Neural cell (in vitro differentiated cells): ENCODE data around the gene RHBDF2. TPM values are rescaled to one million over a fixed set of nuclear protein-coding genes. Genes with fewer than 3 reads are reported as not detected.

Source experiments
- H2AFZ ChIP-seq: fragments of 200-600, 300-800 bp; sonication (generic), shearing (Covaris generic); 2 replicates; pipeline ENCODE4 v1.6.0; 2014; ENCODE audit warnings: low read depth, mild to moderate bottlenecking, antibody characterized with exemption, low read length, moderate library complexity
- H3F3A ChIP-seq: fragments of 200-600 bp; shearing (Covaris generic); 2 replicates; pipeline ENCODE4 v1.6.1; 2016; ENCODE audit warnings: mild to moderate bottlenecking, moderate library complexity, mixed read lengths, antibody characterized with exemption, low read length; ENCODE audit not compliant: insufficient read depth, poor library complexity, severe bottlenecking
- H3K27ac ChIP-seq: fragments of 200-600, 300-800 bp; sonication (generic), shearing (Covaris generic); 2 replicates; pipeline ENCODE4 v1.5.1; 2014; ENCODE audit warnings: mild to moderate bottlenecking, low read length, moderate library complexity
- H3K27me3 ChIP-seq: fragments of 300-800, 200-600 bp; sonication (generic), shearing (Covaris generic); 2 replicates; pipeline ENCODE4 v1.6.0; 2014; ENCODE audit warnings: mild to moderate bottlenecking, low read depth, low read length, moderate library complexity; ENCODE audit not compliant: insufficient read depth
- H3K36me3 ChIP-seq: fragments of 300-800, 200-600 bp; sonication (generic), shearing (Covaris generic); 2 replicates; pipeline ENCODE4 v1.5.1; 2014; ENCODE audit warnings: mild to moderate bottlenecking, antibody characterized with exemption, low read length, moderate library complexity; ENCODE audit not compliant: insufficient read depth
- H3K4me2 ChIP-seq: fragments of 300-800, 200-600 bp; sonication (generic), shearing (Covaris generic); 2 replicates; pipeline ENCODE4 v1.6.0; 2014; ENCODE audit warnings: mild to moderate bottlenecking, low read length
- H3K4me3 ChIP-seq: fragments of 300-800, 200-600 bp; sonication (generic), shearing (Covaris generic); 2 replicates; pipeline ENCODE4 v1.5.1; 2014; ENCODE audit warnings: mild to moderate bottlenecking, low read length, moderate library complexity
- H3K79me2 ChIP-seq: fragments of 200-600 bp; shearing (Covaris generic); replicated peaks from 2 replicates; pipeline ENCODE4 v1.6.0; 2014; ENCODE audit warnings: mild to moderate bottlenecking, low read length, moderate library complexity; ENCODE audit not compliant: insufficient read depth
- H3K9ac ChIP-seq: fragments of 300-800, 200-600 bp; sonication (generic), shearing (Covaris generic); 2 replicates; pipeline ENCODE4 v1.6.1; 2016; ENCODE audit warnings: mild to moderate bottlenecking, low read length, mixed read lengths
- H3K9me2 ChIP-seq: fragments of 200-600 bp; shearing (Covaris generic); 2 replicates; pipeline ENCODE4 v1.6.1; 2016; ENCODE audit warnings: mild to moderate bottlenecking, low read length, mixed read lengths; ENCODE audit not compliant: insufficient read depth
- H3K9me3 ChIP-seq: fragments of 200-600, 300-800 bp; sonication (generic), shearing (Covaris generic); 2 replicates; pipeline ENCODE4 v1.6.1; 2016; ENCODE audit warnings: mild to moderate bottlenecking, mixed run types, low read length, moderate library complexity, mixed read lengths
- H4K20me1 ChIP-seq: fragments of 200-600 bp; shearing (Covaris generic); 2 replicates; pipeline ENCODE4 v1.6.1; 2016; ENCODE audit warnings: mild to moderate bottlenecking, mixed run types; ENCODE audit not compliant: insufficient read depth
- EP300 ChIP-seq: fragments of 450-650 bp; conservative IDR thresholded peaks from 2 replicates; pipeline ENCODE4 v1.6.1; 2014; ENCODE audit warnings: antibody characterized with exemption, mild to moderate bottlenecking, moderate library complexity; ENCODE audit not compliant: poor library complexity, severe bottlenecking
- EZH2 ChIP-seq: fragments of 200-600, 300-800 bp; shearing (Covaris generic), sonication (generic); IDR thresholded peaks from 2 replicates; pipeline ENCODE4 v1.6.1; 2014; ENCODE audit warnings: antibody characterized with exemption, low read length, borderline replicate concordance, mild to moderate bottlenecking; ENCODE audit not compliant: insufficient read depth, poor library complexity, severe bottlenecking
- MXI1 ChIP-seq: fragments of 450-650 bp; conservative IDR thresholded peaks from 2 replicates; pipeline ENCODE4 v1.6.1; 2014; ENCODE audit warnings: antibody characterized with exemption, mild to moderate bottlenecking; ENCODE audit not compliant: poor library complexity, severe bottlenecking
- POLR2AphosphoS5 ChIP-seq: IDR thresholded peaks from 2 replicates; pipeline ENCODE4 v1.6.1; 2012
- RAD21 ChIP-seq: fragments of 450-650 bp; conservative IDR thresholded peaks from 2 replicates; pipeline ENCODE4 v1.6.1; 2014; ENCODE audit warnings: antibody characterized with exemption, mild to moderate bottlenecking, moderate library complexity
- SMC3 ChIP-seq: fragments of 450-650 bp; conservative IDR thresholded peaks from 2 replicates; pipeline ENCODE4 v1.6.1; 2014; ENCODE audit warnings: antibody characterized with exemption, mild to moderate bottlenecking, moderate library complexity; ENCODE audit not compliant: poor library complexity
- TAF1 ChIP-seq: IDR thresholded peaks from 2 replicates; pipeline ENCODE4 v1.6.1; 2012; ENCODE audit warnings: low read depth
- polyA plus RNA-seq: library from polyadenylated mRNA; depleted of rRNA; stranded (reverse); fragments of >200 nt; gene quantifications from 2 replicates; pipeline ENCODE4 v1.2.3, GENCODE V29; 2014
- TF ChIP-seq, protein P1 (sequence below): fragments of 450-650 bp; IDR thresholded peaks from 2 replicates; pipeline ENCODE4 v1.5.1; 2014; ENCODE audit warnings: antibody characterized with exemption, mild to moderate bottlenecking, moderate library complexity; ENCODE audit not compliant: poor library complexity, severe bottlenecking
- TF ChIP-seq, protein P2 (sequence below): IDR thresholded peaks from 2 replicates; pipeline ENCODE4 v1.6.1; 2012; ENCODE audit warnings: borderline replicate concordance

The RHBDF2 gene
- polyA plus RNA-seq, 1 donor from 2014 or later: not detected

DNA sequence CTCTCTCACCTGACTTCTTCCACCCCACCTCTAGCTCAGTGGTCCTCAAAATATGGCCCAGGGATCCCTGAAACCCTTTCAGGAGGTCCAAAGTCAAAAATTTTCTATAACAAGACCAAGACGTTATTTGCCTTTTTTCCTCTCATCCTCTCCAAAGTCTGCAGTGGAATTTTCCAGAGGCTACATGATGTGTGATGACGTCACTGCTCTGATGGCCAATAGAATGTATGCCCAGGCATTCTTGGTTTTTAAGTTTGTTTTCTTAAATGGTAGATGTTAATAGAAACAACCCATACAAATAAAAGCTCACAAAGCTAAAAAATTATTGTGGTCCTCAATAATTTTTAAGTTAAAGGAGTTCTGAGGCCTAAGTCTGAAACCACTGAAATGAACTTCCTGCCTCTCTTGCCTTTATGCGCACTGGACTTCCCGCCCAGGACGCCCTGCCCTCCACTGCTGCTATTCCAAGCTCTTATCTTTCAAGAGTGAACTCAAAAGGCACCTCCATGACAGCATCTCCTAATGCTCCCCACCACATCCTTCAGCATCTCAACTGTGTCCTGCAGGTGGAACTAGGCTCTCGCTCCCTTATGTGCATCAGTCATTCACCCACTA, 61.8 kb downstream of the RHBDF2 start:
- Histone ChIP-seq H3K79me2 (peaks cover 73% of the 10 kb centered on the region), H4K20me1 (no peaks in the 10 kb centered on the region), H3K4me2 (no peak overlapping the region), H3K9me2 (no peaks in the 10 kb centered on the region), H3K9me3 (no peaks in the 10 kb centered on the region), H2AFZ (no peak overlapping the region), H3K9ac (no peak overlapping the region), H3K4me3 (no peak overlapping the region), H3K27me3 (no peaks in the 10 kb centered on the region), H3F3A (no peaks in the 10 kb centered on the region), H3K36me3 (no peaks in the 10 kb centered on the region), H3K27ac (no peak overlapping the region)
- no peak for TF ChIP-seq SMC3
- TF ChIP-seq EP300: no peak
- TF ChIP-seq, protein P1, sequence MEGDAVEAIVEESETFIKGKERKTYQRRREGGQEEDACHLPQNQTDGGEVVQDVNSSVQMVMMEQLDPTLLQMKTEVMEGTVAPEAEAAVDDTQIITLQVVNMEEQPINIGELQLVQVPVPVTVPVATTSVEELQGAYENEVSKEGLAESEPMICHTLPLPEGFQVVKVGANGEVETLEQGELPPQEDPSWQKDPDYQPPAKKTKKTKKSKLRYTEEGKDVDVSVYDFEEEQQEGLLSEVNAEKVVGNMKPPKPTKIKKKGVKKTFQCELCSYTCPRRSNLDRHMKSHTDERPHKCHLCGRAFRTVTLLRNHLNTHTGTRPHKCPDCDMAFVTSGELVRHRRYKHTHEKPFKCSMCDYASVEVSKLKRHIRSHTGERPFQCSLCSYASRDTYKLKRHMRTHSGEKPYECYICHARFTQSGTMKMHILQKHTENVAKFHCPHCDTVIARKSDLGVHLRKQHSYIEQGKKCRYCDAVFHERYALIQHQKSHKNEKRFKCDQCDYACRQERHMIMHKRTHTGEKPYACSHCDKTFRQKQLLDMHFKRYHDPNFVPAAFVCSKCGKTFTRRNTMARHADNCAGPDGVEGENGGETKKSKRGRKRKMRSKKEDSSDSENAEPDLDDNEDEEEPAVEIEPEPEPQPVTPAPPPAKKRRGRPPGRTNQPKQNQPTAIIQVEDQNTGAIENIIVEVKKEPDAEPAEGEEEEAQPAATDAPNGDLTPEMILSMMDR: no peak

DNA sequence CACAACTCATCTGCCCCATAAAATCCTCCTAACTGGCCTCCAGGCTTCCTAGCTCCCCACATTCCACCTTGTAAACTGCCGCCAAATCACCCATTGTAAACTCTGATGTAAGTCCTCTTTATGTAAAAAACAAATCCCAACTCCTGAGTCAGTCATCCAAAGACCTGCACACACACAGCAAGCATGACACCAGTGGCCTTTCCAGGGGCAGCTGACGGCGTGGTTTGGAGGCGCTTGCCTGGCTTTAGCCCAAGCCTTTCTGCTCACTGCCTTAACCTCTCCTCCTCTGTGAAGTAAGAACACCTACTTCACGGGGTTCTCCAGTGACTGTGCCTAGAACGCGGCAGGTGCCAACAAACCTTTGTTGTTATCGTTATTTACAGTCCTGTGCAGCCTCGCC, 62.3 kb downstream of the RHBDF2 start:
- TF ChIP-seq POLR2AphosphoS5 (no peak), EZH2 (no peak), SMC3 (no peak), RAD21 (no peak), EP300 (no peak), MXI1 (no peak), TAF1 (no peak)
- TF ChIP-seq, protein P2, sequence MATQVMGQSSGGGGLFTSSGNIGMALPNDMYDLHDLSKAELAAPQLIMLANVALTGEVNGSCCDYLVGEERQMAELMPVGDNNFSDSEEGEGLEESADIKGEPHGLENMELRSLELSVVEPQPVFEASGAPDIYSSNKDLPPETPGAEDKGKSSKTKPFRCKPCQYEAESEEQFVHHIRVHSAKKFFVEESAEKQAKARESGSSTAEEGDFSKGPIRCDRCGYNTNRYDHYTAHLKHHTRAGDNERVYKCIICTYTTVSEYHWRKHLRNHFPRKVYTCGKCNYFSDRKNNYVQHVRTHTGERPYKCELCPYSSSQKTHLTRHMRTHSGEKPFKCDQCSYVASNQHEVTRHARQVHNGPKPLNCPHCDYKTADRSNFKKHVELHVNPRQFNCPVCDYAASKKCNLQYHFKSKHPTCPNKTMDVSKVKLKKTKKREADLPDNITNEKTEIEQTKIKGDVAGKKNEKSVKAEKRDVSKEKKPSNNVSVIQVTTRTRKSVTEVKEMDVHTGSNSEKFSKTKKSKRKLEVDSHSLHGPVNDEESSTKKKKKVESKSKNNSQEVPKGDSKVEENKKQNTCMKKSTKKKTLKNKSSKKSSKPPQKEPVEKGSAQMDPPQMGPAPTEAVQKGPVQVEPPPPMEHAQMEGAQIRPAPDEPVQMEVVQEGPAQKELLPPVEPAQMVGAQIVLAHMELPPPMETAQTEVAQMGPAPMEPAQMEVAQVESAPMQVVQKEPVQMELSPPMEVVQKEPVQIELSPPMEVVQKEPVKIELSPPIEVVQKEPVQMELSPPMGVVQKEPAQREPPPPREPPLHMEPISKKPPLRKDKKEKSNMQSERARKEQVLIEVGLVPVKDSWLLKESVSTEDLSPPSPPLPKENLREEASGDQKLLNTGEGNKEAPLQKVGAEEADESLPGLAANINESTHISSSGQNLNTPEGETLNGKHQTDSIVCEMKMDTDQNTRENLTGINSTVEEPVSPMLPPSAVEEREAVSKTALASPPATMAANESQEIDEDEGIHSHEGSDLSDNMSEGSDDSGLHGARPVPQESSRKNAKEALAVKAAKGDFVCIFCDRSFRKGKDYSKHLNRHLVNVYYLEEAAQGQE: no peak
- TF ChIP-seq, protein P1: no peak
- H4K20me1 ChIP-seq: no peaks in the 10 kb centered on the region
- no peak overlapping the region for H2AFZ ChIP-seq
- no peaks in the 10 kb centered on the region for H3K9me2 ChIP-seq
- H3K4me2 ChIP-seq: no peak overlapping the region
- H3K36me3 ChIP-seq: no peaks in the 10 kb centered on the region
- H3K9me3 ChIP-seq: no peaks in the 10 kb centered on the region
- H3K79me2 ChIP-seq: peaks cover 75% of the 10 kb centered on the region
- no peak overlapping the region for H3K9ac ChIP-seq
- no peaks in the 10 kb centered on the region for H3F3A ChIP-seq
- no peak overlapping the region for H3K4me3 ChIP-seq
- H3K27me3 ChIP-seq: no peaks in the 10 kb centered on the region
- H3K27ac ChIP-seq: no peak overlapping the region
